Bronchial epithelial cell (primary cell): ENCODE results near the gene CRELD2. TPM values are rescaled to one million over a fixed set of nuclear protein-coding genes. Genes with fewer than 3 reads are reported as not detected.
A peak's percentile ranks its signal among the peaks of the same experiment; 100 is the strongest.

ENCODE experiments used
- DNase-seq: peaks from one replicate; pipeline ENCODE4 v3.0.0-alpha.2; 2010; ENCODE audit warnings: low read depth
- FAIRE-seq: peaks from 2 replicates; lab custom pipeline; 2011; peaks lifted over from hg19 to GRCh38; lab: Jason Lieb, UNC
- H3K27me3 ChIP-seq: 2 replicates; pipeline ENCODE4 v1.5.1; 2011; ENCODE audit warnings: low read length; ENCODE audit not compliant: control insufficient read depth, insufficient read depth
- H3K36me3 ChIP-seq: 2 replicates; pipeline ENCODE4 v1.5.1; 2011; ENCODE audit warnings: low read length; ENCODE audit not compliant: control insufficient read depth, insufficient read depth
- H3K4me3 ChIP-seq: 2 replicates; pipeline ENCODE4 v1.5.1; 2011; ENCODE audit warnings: mild to moderate bottlenecking, low read depth, low read length, control low read depth
- CTCF ChIP-seq: IDR thresholded peaks from 2 replicates; pipeline ENCODE4 v1.5.1; 2011; ENCODE audit warnings: mild to moderate bottlenecking, moderate library complexity, low read length, control low read depth, inconsistent platforms; ENCODE audit not compliant: insufficient read depth, severe bottlenecking
- total RNA-seq: library from RNA; depleted of rRNA; stranded (reverse); fragments of >200 nt; gene quantifications from 2 replicates; pipeline ENCODE4 v1.2.1, GENCODE V29; 2014

Gene CRELD2
- total RNA-seq, 1 donor from 2014 or later = 57.4 TPM

GRCh38 chr22:49963647-49964026 lies 45.2 kb downstream of the CRELD2 start:
- Histone ChIP-seq H3K4me3 (peak overlapping the region; percentile 98), H3K36me3 (peaks cover 20% of the 10 kb centered on the region), H3K27me3 (no peaks in the 10 kb centered on the region)
- no peak for TF ChIP-seq CTCF
- no peak for FAIRE-seq
- DNase-seq = no peak

GRCh38 chr22:49964136-49965090 lies 46.0 kb downstream of the CRELD2 start:
- no peaks in the 10 kb centered on the region for H3K27me3 ChIP-seq
- peak overlapping the region; percentile 98 for H3K4me3 ChIP-seq

GRCh38 chr22:49965091-49966040 lies 46.9 kb downstream of the CRELD2 start:
- FAIRE-seq (no peak), DNase-seq (no peak)
- Histone ChIP-seq H3K36me3 (peaks cover 20% of the 10 kb centered on the region), H3K4me3 (no peak overlapping the region), H3K27me3 (no peaks in the 10 kb centered on the region)
- no peak for TF ChIP-seq CTCF

More at GRCh38 chr22:49964136-49965090, 46.0 kb downstream of the CRELD2 start:
- peaks cover 20% of the 10 kb centered on the region for H3K36me3 ChIP-seq
- no peak for DNase-seq
- no peak for TF ChIP-seq CTCF
- FAIRE-seq = no peak

GRCh38 chr22:49966041-49966773 lies 47.8 kb downstream of the CRELD2 start:
- DNase-seq (no peak), FAIRE-seq (no peak)
- TF ChIP-seq CTCF = no peak
- Histone ChIP-seq H3K27me3 (no peaks in the 10 kb centered on the region), H3K36me3 (peaks cover 20% of the 10 kb centered on the region), H3K4me3 (no peak overlapping the region)

- no peak for TF ChIP-seq CTCF
- FAIRE-seq (no peak), DNase-seq (no peak)
- H3K36me3 ChIP-seq = peaks cover 15% of the 10 kb centered on the region
- no peak overlapping the region for H3K4me3 ChIP-seq
- no peaks in the 10 kb centered on the region for H3K27me3 ChIP-seq
These were observed 48.6 kb downstream of the CRELD2 start for GRCh38 chr22:49966774-49967705.
